Activated CD8-positive, alpha-beta memory T cell treated with anti-CD3 and anti-CD28 coated beads for 4 hours (primary cell): ENCODE data around the gene FBLIM1.

ENCODE experiments used
- DNase-seq, 2 donors: peaks; one replicate each; pipeline ENCODE4 v3.0.0-alpha.2; 2020; ENCODE audit warnings: low read depth in 2 of 2

FBLIM1 gene

DNA sequence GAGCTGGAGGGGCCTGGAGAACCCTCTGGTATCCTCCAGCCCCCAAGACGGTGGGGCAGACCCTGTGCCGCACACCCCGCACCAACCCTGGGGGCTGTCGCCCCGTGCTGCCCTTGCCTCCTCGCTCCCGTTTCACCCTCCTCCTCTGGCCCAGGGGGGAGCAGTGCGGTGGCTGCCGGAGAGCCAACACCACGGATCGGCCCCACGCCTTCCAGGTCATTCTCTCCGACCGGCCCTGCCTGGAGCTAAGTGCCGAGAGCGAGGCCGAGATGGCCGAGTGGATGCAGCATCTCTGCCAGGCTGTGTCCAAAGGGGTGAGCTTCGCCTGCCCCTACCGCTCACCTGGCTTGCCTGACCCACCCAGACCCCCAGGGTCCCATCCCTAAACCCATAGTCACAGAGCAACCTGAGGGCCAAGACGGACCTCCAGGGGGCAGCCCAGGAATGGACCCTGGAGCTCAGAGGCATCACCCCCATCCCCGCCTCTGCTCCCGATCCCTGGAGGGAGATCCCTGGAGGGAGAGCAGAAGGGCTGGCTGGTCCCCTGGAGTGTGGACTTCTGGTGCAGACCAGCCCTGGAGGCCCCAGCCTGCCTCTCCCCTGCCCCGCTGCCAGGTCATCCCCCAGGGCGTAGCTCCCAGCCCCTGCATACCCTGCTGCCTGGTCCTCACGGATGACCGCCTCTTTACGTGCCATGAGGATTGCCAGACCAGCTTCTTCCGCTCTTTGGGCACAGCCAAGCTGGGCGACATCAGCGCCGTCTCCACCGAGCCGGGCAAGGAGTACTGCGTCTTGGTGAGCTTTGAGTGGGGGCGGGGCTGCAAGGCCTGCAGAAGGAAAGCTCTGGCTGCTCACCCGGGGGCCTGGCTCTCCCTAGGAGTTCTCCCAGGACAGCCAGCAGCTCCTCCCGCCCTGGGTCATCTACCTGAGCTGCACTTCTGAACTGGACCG lies 26.6 kb upstream of the FBLIM1 start:
- DNase-seq = no peak

DNA sequence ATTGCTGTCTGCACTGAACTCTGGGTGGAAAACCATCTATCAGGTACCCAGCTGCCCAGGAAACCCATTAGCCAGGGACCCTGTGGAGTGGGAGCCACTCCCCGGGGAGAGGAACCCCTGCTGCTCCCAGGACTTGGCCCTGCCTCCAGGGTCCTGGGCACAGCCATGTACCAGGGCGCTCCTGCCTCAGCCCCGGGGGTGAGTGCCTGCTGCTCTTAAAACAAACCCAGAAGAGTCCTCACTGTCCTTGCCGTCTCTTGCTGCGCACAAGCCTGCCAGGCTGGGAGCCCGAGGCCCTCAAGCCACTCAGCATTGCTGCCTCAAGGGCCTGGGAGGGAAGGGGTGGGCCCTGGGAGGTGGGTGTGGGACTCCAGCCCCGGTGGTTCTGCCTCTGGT lies 25.9 kb upstream of the FBLIM1 start:
- DNase-seq = no peak

DNA sequence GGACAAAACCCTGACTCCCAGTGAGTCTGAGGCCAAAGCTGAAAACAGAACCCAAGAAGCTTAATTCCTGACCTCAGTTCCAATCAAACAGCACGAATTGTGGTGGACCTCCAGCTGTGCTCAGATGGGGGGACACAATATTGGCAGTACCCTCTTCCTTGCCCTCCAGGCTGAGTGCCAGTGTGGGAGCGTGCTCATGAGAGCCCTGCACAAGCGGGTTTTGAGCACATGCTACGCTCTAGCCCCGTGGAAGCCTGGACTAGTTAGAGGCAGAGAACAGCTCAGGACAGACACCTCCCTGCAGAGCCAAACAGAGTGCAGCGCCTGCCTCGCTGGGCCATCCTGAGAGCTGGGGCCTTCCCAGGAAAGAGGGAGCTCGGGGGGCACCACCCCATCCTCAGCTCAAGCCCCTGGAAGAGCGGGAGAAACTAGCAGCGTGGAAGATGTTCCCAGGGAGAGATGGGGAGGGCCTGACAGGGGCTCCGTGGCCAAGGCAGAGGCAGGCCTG lies 25.3 kb upstream of the FBLIM1 start:
- no peak for DNase-seq

DNA sequence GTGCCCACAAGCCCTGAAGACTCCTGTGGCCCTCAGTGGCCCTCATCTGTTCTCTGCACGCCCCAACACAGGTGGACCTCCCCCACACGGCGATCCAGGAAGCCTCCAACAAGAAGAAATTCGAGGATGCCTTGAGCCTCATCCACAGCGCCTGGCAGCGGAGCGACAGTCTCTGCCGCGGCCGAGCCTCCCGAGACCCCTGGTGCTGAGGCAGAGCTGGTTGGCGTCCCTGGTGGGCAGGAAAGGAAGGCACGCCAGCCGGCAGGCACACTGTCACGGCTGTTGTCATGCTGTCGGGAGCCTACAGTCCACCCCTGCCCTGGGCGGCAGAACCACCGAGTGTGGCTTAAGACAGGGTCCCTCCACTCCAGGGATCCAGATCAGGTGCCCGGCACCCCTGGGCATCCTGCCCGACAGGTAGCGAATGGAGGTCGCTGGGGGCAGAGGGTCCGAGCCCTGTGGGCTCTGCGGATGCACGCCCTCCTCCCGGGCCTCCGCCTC lies 24.8 kb upstream of the FBLIM1 start:
- DNase-seq = no peak

DNA sequence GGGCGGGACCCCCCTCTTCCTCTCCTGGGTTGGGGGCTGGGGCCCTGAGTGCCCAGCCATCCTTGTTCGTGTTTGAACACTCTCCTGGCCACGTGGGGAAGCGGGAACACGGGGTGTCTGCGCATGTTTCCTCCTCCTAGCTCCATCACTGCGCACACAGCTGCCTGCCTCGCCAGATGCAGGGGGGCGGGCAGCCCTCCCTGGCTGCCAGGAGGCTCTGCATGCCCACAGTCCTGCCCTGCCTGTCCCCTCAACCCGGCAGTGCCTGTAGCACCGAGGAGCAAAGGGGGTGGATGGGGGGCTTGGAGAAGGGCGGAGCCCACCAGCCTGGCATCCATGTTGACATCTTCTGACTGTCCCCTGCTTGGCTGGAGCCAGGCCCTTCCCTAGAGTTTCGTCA lies 24.3 kb upstream of the FBLIM1 start:
- no peak for DNase-seq

DNA sequence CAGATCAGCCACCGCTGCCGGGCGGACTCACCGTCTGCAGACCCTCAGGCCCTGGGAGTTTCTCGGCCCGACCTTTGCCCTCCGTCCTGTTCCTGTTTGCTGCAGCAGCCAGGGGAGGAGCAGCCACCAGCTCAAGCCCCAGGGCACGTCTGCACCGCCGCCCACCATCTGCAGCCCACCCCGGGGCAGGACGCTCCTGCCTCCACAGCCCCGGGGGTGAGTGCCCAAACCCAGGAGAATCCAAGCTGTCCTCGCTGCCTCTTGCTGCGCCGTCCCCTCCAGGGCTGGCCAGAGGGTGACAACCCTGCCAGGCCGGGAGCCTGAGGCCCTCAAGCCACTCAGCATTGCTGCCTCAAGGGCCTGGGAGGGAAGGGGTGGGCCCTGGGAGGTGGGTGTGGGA lies 23.7 kb upstream of the FBLIM1 start:
- no peak for DNase-seq

DNA sequence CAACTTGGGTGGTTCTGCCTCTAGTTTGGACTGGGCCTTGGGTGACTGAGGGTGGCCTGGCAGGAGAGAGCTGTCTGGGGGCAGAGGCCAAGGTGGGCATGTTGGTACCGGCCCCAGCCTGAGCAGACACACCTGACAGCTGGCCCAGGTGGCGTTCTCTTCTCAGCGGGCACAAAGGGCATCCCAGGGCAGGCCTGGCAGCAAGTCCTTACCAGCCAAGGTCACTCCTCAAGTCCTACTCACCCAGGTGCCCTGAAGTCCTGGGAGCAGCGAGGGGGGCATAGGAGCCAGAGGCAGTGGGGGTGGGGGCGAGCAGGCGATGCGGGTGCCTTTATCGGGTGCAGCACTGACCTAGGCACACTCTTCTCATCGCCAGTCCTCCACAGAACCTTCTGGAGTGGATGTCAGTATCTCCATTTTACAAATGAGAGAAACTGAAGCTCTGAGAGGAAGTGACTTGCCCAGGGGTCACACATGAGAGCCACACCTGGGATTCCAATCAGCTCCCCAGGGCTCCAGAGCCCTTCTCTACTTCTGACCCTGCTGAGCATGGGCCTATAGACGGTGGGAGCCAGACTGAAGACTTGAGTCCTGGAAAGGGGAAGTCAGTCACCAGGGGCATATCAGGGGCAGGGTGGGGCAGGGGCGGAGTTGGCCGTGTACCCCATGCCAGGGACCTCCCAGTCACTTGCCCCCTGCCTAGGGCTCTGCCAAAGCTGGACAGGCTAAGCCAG lies 23.1 kb upstream of the FBLIM1 start:
- DNase-seq = no peak

DNA sequence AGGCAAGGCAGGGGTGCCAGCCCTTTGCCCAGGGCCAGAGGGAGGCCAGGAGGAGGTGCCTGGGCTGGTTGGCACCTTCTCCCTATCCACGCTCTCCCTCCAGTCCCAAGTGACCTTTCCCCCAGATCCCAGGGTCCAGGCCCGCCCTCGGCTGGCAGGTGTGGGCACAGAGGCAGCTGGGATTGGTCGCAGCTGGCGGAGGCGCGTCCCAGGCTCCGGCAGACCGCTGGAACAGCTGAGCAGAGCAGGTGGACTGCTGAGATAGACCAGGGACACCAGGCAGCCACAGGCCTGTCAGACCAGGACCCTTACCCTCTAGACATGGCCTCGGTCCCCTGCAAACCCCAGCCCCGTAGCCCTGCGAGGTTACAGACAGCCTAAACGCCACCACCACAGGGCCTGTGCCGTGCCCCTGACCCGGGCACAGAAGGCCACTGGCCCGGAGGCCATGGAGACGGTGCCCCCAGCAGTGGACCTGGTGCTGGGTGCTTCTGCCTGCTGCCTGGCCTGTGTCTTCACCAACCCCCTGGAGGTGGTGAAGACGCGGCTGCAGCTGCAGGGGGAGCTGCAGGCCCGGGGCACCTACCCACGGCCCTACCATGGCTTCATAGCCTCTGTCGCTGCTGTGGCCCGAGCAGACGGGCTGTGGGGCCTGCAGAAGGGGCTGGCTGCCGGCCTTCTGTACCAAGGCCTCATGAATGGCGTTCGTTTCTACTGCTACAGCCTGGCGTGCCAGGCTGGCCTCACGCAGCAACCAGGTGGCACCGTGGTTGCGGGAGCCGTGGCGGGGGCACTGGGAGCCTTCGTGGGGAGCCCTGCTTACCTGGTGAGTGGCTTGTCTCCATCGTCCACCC lies 22.3 kb upstream of the FBLIM1 start, which contains the start of gene SLC25A34:
Gene SLC25A34, plus strand, starts transcription at position 221 of the 854 bp plus-strand sequence. Its CDS starts 228 bp downstream, at position 449.
- DNase-seq = no peak

DNA sequence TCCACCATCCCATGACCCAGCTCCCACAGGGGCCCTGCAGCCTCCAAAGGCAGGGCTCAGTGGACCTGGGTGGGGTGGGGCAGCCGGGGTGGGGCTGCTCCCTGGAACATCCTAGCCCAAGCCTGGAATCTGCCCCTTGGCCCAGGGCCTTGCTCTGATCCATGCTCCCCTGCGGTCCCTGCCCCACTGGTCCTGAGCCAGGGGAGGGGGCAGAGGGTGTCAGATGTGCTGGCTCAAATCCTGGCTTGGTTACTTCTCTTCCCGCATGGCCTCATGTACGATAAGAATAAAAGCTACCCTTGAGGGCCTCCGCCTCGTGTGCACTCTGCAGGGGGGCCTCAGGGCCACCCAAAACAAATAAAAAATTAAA lies 21.7 kb upstream of the FBLIM1 start:
- DNase-seq = no peak

DNA sequence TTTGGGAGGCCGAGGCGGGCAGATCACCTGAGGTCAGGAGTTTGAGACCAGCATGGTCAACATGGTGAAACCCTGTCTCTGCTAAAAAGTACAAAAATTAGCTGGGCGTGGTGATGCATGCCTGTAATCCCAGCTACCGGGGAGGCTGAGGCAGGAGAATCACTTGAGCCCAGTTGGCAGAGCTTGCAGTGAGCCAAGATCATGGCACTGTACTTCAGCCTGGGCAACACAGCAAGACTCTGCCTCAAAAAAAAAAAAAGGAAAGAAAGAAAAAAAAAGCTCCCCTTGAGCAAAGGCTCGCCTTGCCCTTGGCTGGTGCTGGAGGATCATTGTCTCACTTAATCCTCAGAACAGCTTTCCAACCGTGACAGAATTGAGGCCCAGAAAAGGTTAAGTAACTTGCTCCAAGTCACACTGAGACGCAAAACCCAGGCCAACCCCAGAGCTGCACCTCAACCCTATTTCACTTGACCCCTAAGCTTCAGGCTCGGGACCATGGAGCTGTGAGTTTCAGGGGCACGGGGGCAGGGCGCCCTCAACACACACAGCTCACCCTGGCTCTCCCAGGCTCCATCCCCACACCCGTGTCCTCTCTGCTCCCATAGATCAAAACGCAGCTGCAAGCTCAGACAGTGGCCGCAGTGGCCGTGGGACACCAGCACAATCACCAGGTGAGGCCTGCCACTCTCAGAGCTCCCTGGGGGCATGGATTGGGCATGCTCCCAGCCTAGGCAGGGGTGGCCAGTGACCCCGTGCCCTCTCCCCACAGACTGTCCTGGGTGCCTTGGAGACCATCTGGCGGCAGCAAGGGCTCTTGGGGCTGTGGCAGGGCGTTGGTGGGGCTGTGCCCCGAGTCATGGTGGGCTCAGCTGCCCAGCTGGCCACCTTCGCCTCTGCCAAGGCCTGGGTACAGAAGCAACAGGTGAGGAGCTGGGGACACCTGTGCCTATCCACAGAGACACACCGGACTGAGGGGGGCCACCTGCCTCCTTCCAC lies 21.0 kb upstream of the FBLIM1 start:
- DNase-seq = no peak

DNA sequence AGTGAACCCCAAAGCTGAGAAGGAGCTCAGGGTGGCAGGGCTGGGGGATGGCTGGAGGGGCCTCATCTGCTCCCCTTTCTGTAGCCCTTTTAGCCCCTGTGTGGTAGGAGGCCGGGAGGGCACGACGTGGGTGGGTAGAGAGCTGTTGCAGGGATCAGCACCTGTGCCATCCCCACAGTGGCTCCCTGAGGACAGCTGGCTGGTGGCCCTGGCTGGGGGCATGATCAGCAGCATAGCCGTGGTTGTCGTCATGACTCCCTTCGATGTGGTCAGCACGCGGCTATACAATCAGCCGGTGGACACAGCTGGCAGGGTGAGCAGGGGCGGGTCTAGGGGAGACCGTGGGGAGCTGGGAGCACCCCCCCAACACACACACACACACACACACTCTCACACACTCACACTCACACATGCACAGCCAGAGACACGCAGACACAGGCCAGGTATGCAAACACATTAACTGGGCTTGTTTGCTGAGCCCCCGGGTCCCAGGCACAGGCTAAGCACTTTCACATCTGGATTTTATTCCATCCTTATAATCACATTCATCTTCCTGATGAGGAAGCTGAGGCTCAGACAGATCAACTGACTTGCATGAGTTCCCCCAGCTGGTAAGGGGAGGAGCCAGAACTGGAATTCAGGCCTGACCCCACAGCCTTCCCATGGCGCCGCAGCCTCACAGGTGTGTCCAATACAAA lies 20.0 kb upstream of the FBLIM1 start:
- DNase-seq = no peak

DNA sequence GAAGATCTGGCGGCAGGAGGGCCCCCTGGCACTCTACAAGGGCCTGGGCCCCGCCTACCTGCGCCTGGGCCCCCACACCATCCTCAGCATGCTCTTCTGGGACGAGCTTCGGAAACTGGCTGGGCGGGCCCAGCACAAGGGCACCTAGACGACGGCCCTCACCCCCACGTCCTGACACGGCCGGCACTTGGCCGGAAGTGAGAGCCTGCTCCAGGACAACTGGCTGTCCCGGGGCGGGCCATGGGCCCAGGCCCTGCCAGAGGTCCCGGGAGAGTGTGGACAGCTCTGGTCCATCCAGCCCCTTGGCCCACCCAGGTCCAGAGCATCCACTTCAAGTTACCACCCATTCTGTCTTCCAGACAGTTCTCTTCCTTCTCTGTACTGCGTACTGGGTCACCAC lies 19.3 kb upstream of the FBLIM1 start:
- no peak for DNase-seq

DNA sequence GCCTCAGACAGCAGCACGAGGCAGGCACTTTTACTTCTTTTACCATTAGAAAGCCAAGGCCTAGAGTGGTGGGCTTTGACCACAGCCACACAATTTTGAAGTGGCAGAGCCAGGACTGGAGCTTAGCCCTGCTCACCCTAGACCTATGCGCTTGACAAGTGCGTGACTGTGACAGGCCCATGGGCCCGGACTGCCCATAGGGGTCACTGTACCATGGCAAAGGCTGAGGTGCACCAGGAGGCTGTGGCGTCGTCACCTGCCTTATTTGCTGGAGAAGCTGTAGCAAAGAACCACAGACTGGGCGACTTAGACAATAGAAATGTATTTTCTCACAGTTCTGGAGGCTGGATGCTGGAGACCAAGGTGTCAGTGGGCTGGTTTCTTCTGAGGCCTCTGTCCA lies 18.9 kb upstream of the FBLIM1 start:
- DNase-seq = no peak

DNA sequence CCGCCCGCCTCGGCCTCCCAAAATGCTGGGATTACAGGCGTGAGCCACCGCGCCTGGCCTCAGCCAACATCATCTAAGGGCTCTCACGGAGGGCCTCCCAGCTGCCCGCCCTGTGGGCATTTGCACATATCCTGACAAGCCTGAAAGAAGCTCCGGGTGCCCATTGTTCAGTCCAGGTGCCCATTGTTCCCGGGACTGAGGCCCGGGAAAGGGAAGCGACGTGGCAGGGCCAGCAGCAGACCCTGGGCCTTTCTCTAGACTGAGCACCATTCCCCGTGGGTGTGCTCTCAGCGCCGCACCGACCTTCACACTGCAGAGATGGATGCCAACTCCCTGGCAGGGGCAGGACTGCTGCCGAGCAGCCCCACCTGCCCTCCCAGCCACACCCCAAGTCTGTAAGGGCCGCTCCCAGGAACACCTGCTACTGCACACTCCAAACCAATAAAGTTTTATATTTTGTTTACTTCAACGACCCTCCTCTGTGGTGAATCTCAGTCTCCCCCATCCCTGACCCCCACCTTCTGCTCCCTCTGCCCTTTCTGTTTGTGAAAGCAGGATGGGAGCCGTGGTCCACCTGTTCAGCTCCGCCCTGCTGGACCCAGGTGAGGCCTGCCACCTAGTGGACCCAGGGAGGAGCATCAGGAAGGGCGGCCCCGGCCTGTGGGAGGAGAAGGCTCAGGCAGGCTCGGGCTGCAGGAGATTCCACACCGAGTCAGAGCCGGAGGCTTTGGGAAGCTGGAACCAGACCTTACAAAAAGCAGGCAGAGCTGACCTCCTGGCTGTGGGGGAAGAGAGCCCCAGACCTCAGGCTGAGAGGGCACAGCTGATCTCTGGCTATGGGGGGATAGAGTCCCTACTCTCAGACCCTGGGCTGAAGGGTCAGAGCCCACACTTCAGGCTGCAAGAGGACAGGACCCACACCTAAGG lies 17.4 kb upstream of the FBLIM1 start:
- peak; percentile 15 to 35 for DNase-seq

DNA sequence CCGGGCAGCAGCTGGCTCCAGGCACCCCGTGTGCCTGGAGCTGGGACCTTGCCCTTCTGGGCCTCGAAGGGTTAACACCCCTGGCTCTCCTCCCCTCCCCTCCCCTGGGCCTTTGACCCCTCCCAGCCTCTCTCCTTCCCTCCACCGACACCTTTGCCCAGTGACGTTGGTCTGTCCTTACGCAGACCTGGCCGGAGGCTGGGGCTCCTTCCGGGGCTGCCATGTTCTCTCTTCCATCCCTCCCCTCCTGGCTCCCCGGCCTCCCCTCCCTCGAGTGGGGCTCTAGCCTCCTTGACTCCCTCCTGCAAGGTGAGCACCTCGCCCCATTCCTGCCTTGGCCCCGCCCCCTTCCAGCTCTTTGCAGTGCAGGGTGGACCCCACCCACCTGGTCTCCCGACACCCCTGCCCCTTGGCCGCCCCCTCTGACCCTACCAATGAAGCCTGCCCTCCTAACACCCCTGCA lies 16.2 kb upstream of the FBLIM1 start, which contains the start of gene TMEM82:
Gene TMEM82, plus strand, starts transcription at position 161 of the 463 bp plus-strand sequence. Its CDS starts 61 bp downstream, at position 222.
- no peak for DNase-seq

DNA sequence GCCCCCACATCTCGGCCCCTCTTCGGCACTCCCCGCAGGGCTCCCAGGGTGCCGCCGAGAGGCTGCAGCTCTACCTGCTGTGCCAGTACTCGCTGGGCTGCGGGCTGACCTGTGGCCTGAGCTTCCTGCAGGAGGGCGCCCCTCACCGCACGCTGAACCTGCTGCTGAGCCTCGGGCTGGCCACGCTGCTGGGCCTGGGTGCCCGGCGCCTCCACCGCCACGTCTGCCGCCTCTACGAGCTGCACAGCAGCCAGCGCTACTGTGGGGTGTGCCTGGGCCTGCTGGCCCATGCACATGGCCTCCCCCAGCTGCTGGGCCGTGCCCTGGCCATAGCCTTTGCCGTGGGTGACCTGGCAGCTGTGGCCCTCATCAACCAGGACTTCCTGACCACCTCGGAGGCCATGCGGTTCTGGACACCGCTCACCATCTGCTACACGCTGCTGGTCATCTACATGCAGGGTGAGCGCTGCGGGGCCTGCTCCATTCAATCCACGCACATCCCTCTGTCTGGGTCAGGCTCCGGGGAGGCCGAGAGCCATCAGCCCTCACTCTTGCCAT lies 14.4 kb upstream of the FBLIM1 start:
- no peak for DNase-seq

DNA sequence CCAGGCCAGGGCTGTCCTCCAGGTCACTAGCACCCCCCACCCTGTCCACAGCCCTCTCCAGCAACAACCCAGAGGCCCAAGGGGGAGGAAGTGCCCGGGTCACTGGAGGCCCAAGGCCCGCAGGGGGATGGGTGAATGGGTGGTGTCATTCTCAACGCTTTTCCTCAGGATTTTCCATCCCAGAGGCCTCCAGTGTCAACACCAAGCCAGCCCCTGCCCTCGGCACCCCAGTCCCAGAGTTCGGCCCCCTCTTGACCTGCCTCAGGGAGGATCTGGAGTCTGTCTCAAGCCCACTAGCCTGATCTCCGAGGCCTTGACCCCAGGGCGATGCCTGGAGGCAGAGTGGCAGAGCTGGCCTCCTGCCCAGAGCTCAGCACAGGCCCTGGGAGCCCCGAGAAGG lies 11.2 kb upstream of the FBLIM1 start:
- no peak for DNase-seq

DNA sequence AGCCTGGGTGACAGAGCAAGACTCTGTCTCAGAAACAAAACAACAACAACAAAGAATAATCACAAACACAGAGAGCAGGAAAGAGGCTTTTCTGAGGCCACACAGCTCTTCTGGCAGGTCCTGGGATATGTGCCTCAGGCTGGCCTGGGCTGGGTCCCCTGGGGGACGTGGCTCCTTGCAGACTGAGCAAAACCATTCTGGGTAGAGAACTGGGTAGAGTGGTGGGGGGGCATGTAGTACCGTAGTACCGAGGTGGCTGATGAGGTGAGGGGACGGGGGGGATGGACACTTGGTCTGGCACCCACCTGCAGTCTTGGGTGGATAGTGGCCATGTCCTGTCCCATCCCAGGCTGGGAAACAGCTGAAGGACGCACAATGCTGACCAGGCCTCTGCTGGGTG lies 10.3 kb upstream of the FBLIM1 start:
- no peak for DNase-seq
